Measurements from ENCODE around the gene OR10AD1. TPM values are rescaled to one million over a fixed set of nuclear protein-coding genes. Genes with fewer than 3 reads are reported as not detected.
"Not testable (repeated sequence)": the region's sequence is repeated elsewhere in the genome, so short reads cannot be mapped to it uniquely, and the experiment has no call there.

OR10AD1 gene, protein sequence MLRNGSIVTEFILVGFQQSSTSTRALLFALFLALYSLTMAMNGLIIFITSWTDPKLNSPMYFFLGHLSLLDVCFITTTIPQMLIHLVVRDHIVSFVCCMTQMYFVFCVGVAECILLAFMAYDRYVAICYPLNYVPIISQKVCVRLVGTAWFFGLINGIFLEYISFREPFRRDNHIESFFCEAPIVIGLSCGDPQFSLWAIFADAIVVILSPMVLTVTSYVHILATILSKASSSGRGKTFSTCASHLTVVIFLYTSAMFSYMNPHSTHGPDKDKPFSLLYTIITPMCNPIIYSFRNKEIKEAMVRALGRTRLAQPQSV
- not detected in 2 replicates for total RNA-seq (ENCODE audit: low replicate concordance)

DNA sequence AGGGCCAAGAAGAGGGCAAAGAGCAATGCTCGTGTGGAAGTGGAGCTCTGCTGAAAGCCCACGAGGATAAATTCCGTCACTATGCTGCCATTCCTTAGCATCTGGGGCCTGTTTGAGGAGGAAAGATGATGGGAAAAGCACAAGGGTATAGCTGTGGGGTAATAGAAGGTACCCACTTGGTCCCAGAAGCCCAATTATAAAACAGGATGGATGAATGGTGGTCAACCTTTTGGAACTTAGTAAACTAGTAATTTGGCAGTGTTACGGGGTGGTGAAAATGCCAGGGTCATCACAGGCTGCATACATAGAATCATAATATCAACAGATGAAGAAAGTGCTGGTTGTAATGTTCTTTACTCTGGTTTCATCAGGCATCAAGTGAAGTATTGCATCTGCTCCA lies at the start of gene OR10AD1:
TSS of gene OR10AD1 (minus strand) at position 101 of the 400 bp plus-strand sequence. CDS start at position 101, 0 bp downstream.
- TF ChIP-seq, protein P1, sequence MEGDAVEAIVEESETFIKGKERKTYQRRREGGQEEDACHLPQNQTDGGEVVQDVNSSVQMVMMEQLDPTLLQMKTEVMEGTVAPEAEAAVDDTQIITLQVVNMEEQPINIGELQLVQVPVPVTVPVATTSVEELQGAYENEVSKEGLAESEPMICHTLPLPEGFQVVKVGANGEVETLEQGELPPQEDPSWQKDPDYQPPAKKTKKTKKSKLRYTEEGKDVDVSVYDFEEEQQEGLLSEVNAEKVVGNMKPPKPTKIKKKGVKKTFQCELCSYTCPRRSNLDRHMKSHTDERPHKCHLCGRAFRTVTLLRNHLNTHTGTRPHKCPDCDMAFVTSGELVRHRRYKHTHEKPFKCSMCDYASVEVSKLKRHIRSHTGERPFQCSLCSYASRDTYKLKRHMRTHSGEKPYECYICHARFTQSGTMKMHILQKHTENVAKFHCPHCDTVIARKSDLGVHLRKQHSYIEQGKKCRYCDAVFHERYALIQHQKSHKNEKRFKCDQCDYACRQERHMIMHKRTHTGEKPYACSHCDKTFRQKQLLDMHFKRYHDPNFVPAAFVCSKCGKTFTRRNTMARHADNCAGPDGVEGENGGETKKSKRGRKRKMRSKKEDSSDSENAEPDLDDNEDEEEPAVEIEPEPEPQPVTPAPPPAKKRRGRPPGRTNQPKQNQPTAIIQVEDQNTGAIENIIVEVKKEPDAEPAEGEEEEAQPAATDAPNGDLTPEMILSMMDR (IDR thresholded peaks at IDR 0.05; ENCODE audit: insufficient read depth, low read length): no peak
- H3K4me3 ChIP-seq (ENCODE audit: low read depth, low read length): no peak within 1 kb of the TSS
- no peak for DNase-seq (ENCODE audit: low read depth)

DNA sequence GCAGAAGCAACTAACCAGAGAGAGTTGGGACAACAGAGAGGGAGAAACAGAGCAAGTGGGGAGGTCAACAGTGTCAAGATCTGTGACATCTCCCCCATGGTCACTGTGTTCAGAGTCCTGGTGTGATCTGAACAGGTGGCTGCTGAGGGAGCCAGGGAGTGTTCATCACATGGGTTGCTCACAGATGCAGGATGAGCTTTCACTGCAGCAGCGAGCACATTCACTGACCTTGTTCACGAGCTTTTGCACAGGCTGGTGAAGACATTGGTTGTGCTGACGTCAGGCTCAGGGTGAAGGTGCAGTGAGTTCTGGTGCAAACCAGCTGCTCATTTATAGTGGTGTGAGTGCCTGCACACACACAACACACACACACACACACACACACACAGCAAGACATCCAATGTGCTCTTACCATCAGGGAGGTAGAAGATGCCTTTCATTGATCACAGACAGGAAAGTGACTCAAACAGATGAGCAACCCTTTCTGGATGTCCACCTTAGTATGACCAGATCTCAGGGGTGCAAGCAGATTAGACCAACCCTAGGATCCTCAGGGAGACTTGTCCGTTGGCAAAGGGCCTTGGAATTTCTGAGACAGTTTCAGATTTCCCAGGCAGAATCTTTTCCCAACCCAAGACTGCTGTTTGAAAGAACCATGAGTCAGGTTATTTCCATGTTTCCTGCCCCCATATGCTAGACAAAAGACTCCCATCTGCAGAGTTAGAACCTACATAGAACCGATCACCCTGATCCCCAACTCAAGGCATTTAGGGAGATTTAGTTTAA lies 44.3 kb upstream of the OR10AD1 start:
- DNase-seq (ENCODE audit: low read depth): no peak
- no peak overlapping the region for H3K4me3 ChIP-seq (ENCODE audit: low read depth, low read length)
- TF ChIP-seq, protein P1 (IDR thresholded peaks at IDR 0.05; ENCODE audit: insufficient read depth, low read length): no peak

DNA sequence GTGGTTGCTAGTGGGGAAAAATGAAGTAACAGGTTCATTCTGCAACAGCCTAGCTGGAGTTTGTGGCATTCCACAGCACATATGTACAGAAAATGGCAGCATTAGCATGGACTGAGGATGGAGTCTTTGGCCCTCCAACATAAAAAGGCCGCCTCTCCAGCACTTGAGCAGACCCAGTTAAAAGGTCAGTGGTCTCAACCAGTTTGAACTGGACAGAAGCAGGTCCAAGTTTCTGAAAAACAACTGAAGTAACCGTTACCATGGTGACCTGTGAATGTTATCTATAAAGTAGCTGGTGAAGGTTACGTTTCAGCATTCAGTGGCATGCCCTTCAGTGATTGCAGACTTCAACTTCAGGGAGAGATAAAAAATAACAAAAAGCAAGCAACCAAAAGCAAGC lies 34.1 kb upstream of the OR10AD1 start:
- DNase-seq (ENCODE audit: low read depth): no peak
- H3K4me3 ChIP-seq (ENCODE audit: low read depth, low read length): no peak overlapping the region
- TF ChIP-seq, protein P1 (IDR thresholded peaks at IDR 0.05; ENCODE audit: insufficient read depth, low read length): no peak

DNA sequence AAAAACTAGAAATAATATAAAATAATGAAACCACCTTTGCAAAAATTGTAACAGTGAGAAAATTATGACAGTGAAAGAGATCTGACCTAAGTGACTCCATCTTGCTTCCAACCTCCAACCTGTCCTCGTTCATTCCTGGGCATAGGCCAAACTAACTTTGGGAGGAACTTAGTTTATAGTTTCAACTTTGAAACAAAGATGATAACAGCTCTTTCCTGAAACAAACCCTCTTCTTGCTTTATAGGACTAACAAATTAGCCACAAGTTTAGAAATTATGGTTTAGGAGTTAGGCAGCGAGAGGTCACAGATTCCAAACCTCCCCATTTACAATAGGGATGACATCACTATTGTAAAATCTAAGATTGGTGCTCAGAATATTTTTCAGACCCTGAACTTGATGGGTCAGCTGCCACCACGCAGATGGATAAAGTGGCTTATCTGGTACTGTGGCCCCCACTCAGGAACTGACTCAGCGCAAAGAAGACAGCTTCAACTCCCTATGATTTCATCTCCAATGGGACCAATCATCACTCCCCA lies 32.8 kb upstream of the OR10AD1 start:
- no peak overlapping the region for H3K4me3 ChIP-seq (ENCODE audit: low read depth, low read length)
- TF ChIP-seq, protein P1 (IDR thresholded peaks at IDR 0.05; ENCODE audit: insufficient read depth, low read length): no peak
- no peak for DNase-seq (ENCODE audit: low read depth)

DNA sequence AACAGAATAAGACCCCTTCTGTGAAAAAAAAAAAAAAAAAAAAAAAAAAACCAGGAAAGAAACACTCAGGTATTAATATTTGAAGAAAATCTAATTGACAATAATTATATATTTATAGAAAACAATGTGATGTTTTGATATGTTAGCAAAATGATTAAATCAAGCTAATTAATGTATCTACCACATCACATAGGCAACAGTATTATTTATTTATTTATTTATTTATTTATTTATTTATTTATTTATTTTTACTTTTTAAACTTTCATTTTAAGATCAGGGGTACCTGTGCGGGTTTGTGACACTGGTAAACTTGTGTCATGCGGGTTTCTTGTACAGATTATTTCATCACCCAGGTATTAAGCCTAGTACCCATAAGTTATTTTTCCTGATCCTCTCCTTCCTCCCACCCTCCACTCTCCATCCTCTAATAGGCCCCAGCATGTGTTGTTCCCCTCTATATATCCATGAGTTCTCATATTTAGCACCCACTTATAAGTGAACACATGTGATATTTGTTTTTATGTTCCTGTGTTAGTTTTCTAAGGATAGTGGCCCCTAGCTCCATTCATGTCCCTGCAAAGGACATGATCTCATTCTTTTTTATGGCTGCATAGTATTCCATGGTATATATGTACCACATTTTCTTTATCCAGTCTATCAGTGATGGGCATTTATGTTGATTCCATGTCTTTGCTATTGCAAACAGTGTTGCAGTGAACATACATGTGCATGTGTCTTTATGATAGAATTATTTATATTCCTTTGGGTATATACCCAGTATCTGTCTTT lies 28.3 kb upstream of the OR10AD1 start:
- H3K4me3 ChIP-seq (ENCODE audit: low read depth, low read length); DNase-seq (ENCODE audit: low read depth): not testable (repeated sequence)

DNA sequence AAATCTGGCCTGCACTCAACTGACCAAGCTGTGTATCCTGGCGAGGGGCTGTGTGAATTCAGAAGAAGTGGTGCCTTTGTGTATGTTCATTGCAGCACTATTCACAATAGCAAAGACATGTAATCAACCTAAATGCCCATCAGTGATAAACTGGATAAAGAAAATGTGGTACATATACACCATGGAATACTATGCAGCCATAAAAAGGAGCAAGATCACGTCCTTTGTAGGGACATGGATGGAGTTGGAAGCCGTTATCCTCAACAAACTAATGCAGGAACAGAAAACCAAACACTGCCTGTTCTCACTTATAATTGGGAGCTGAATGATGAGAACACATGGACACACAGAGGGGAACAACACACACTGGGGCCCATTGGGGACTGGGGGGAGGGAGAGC lies 21.4 kb upstream of the OR10AD1 start:
- DNase-seq (ENCODE audit: low read depth); H3K4me3 ChIP-seq (ENCODE audit: low read depth, low read length): not testable (repeated sequence)

DNA sequence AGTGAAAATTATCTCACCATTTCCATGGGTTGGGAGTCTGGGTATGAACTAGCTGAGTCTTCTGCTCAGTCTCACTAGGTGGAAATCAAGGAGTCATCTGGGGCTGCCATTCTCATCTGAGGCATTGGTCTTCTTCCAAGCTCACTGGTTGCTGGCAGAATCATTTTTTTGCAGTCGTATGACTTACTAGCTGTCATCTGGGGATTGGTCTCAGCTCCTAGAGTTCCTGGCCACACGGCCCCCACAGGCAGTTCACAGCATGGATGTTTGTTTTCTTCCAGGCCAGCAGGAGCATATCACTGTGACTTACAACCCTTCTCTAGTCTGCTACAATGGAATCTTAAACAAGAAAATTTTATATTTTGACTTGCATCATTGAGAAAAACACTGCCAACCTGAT lies 18.6 kb upstream of the OR10AD1 start:
- H3K4me3 ChIP-seq (ENCODE audit: low read depth, low read length): no peak overlapping the region
- no peak for DNase-seq (ENCODE audit: low read depth)
- TF ChIP-seq, protein P1 (IDR thresholded peaks at IDR 0.05; ENCODE audit: insufficient read depth, low read length): no peak

All from fibroblast of the aortic adventitia (primary cell).